Heart left ventricle (tissue), 16 donors: ENCODE measurements around the gene NR5A2. TPM values are rescaled to one million over a fixed set of nuclear protein-coding genes. Genes with fewer than 3 reads are reported as not detected.

ENCODE experiments used
- ATAC-seq, 4 donors: fragments of 200-7000 bp; cut with Tn5 transposase; one replicate each; pipeline ENCODE4 v1.9.1; 2020 to 2022; ENCODE audit warnings: moderate library complexity in 4 of 4, mild to moderate bottlenecking in 3 of 4, moderate number of reproducible peaks in 1 of 4
- DNase-seq, 5 donors: peaks; one replicate each; pipeline ENCODE4 v3.0.0-alpha.2; 2020
- H3K27ac ChIP-seq, 12 donors: fragments of 200-600 bp; sonication (generic) in 4 of 12; one replicate each; pipeline versions ENCODE4 v1.5.0 to v1.8.0; 2016 to 2022; ENCODE audit warnings: mild to moderate bottlenecking in 2 of 12
- H3K27me3 ChIP-seq, 9 donors: fragments of 200-600 bp; sonication (generic) in 2 of 9; one replicate each; pipeline versions ENCODE4 v1.5.1 to v1.8.0; 2016 to 2022; ENCODE audit warnings: mild to moderate bottlenecking in 3 of 9
- H3K36me3 ChIP-seq, 9 donors: fragments of 200-600 bp; sonication (generic) in 2 of 9; one replicate each; pipeline versions ENCODE4 v1.5.0 to v1.8.0; 2018 to 2022; ENCODE audit warnings: mild to moderate bottlenecking in 2 of 9
- H3K4me1 ChIP-seq, 12 donors: fragments of 200-600 bp; sonication (generic) in 4 of 12; one replicate each; pipeline versions ENCODE4 v1.5.0 to v1.8.0; 2016 to 2022; ENCODE audit warnings: mild to moderate bottlenecking in 3 of 12
- H3K4me3 ChIP-seq, 12 donors: fragments of 200-600 bp; sonication (generic) in 4 of 12; one replicate each; pipeline versions ENCODE4 v1.5.0 to v1.8.0; 2017 to 2022; ENCODE audit warnings: mild to moderate bottlenecking in 9 of 12, moderate library complexity in 4 of 12
- H3K9me3 ChIP-seq, 12 donors: fragments of 200-600 bp; sonication (generic) in 4 of 12; one replicate each; pipeline versions ENCODE4 v1.5.0 to v1.8.0; 2016 to 2022; ENCODE audit warnings: mild to moderate bottlenecking in 1 of 12
- CTCF ChIP-seq, 12 donors: fragments of 200-600 bp; sonication (generic) in 4 of 12; IDR thresholded peaks; one replicate each; pipeline versions ENCODE4 v1.5.0 to v1.8.0; 2018 to 2022; ENCODE audit warnings: antibody characterized with exemption in 12 of 12, mild to moderate bottlenecking in 5 of 12
- POLR2A ChIP-seq, 2 donors: fragments of 450-650 bp; IDR thresholded peaks; one replicate each; pipeline ENCODE4 v1.6.1; 2017; ENCODE audit warnings: antibody characterized with exemption in 2 of 2, mild to moderate bottlenecking in 2 of 2, moderate library complexity in 2 of 2
- WGBS, 4 donors: extraction: QIAGEN DNeasy Blood & Tissue Kit in 2 of 4; methylation state at CpG; one replicate each; pipeline versions ENCODE4 v1.1.5 to v1.1.7; 2013 to 2018; 5-methylcytosine and 5-hydroxymethylcytosine counted together
- intact Hi-C, 10 donors: fragments of 100-400 bp; cut with DNase I; formaldehyde crosslinking; loops; one replicate each; pipeline versions ENCODE4 v1.11.1 to v1.14.2; 2022
- polyA plus RNA-seq, 2 donors: library from polyadenylated mRNA; stranded (reverse); fragments of 200-250 nt; gene quantifications; one replicate each; pipeline ENCODE4 v1.2.3, GENCODE V29; 2013
- total RNA-seq, 9 donors: library from RNA; depleted of rRNA in 2 of 9; stranded (reverse); fragments of >200 nt in 2 of 9; fragmentation: NEBNext Ultra II Directional in 3 of 9; extraction: Animal tissue kit (Norgen Biotek cat#: 25700) in 3 of 9; gene quantifications; one replicate each; pipeline versions ENCODE4 v1.1.0 to v1.2.4, GENCODE V29; 2016 to 2023
- donor health status: ischemic (EF 13 %, LVEDD 7.1; RV severe dilation, severe dysfunction).
- donor health status: healthy with polysubstance abuse.
- donor health status: DM: no; HTN: yes; CAD: no.
- donor health status: DM: no; HTN: no; CAD: no.
- donor health status: ischemic (EF 25% LVEDD 6.9; RV normal size, moderate dysfunction).
- donor health status: ischemic (EF 25% LVEDD 5.7; RV mildly dilated, moderate dysfunction).
- donor health status: healthy.
- donor health status: DM: yes; HTN: yes; CAD: no.
- donor health status: ischemic (EF 35%, LVEDD 5.7; RV mildly dilated, moderate dysfunction).
- donor health status: nonischemic (EF 11% LVEDD 7.7; RV severe dilation, severe dysfunction).
- donor health status: DM: yes; HTN: yes; CAD: no.
- donor health status: PGD.
- donor health status: ischemic (EF 29% LVEDD 5.4; RV normal size, mild dysfunction).
- donor health status: nonischemic (EF 23%, LVEDD 6.1; RV moderate dilation, normal function).

Gene NR5A2
- total and polyA plus RNA-seq, 11 donors: 0.30 to 2.7 (median 1.0) TPM

- no peak for TF ChIP-seq POLR2A (IDR thresholded peaks at IDR 0.05)
- no peak for TF ChIP-seq CTCF (IDR thresholded peaks at IDR 0.05)
- Histone ChIP-seq H3K9me3 (no peaks in the 10 kb centered on the region), H3K36me3 (no peaks in the 10 kb centered on the region), H3K4me3 (no peak overlapping the region), H3K27ac (no peak overlapping the region), H3K4me1 (peaks cover 0 to 8% (median 0%) of the 10 kb centered on the region in 12 donors), H3K27me3 (peaks cover 0 to 2% (median 0%) of the 10 kb centered on the region in 9 donors)
- ATAC-seq: no peak
- WGBS, 4 donors: 88 to 91% (median 89%) methylated on average over 5 of the region's 5 CpGs
- intact Hi-C loops: no loop called here
- DNase-seq: no peak
Observed at GRCh38 chr1:200165493-200166220, 138.1 kb downstream of the NR5A2 start.

- Histone ChIP-seq H3K9me3 (no peaks in the 10 kb centered on the region), H3K27me3 (peaks cover 0 to 2% (median 0%) of the 10 kb centered on the region in 9 donors), H3K4me1 (peaks cover 0 to 8% (median 0%) of the 10 kb centered on the region in 12 donors), H3K4me3 (no peak overlapping the region), H3K36me3 (no peaks in the 10 kb centered on the region), H3K27ac (no peak overlapping the region)
- intact Hi-C loops: no loop called here
- DNase-seq (no peak), ATAC-seq (no peak)
- TF ChIP-seq POLR2A (IDR thresholded peaks at IDR 0.05): no peak
- TF ChIP-seq CTCF (IDR thresholded peaks at IDR 0.05): no peak
- 59 to 73% (median 68%) methylated on average over 4 of the region's 4 CpGs for WGBS, 4 donors
Observed at GRCh38 chr1:200166411-200166810, 138.9 kb downstream of the NR5A2 start.

- no peak overlapping the region for H3K4me3 ChIP-seq
- H3K27ac ChIP-seq: no peak overlapping the region
- ATAC-seq (no peak), DNase-seq (no peak)
- TF ChIP-seq CTCF (IDR thresholded peaks at IDR 0.05) (no peak), POLR2A (IDR thresholded peaks at IDR 0.05) (no peak)
- no peaks in the 10 kb centered on the region for H3K36me3 ChIP-seq
- H3K9me3 ChIP-seq: no peaks in the 10 kb centered on the region
- H3K27me3 ChIP-seq: peaks cover 0 to 2% (median 0%) of the 10 kb centered on the region in 9 donors
- H3K4me1 ChIP-seq: peaks cover 0 to 8% (median 0%) of the 10 kb centered on the region in 12 donors
- intact Hi-C loops: no loop called here
- WGBS, 4 donors: 73 to 83% (median 79%) methylated on average over 7 of the region's 7 CpGs
Observed at GRCh38 chr1:200168926-200169325, 141.4 kb downstream of the NR5A2 start.

- 77 to 81% (median 81%) methylated on average over 4 of the region's 4 CpGs for WGBS, 4 donors
- DNase-seq (no peak), ATAC-seq (no peak)
- peaks cover 0 to 2% (median 0%) of the 10 kb centered on the region in 9 donors for H3K27me3 ChIP-seq
- TF ChIP-seq CTCF (IDR thresholded peaks at IDR 0.05) (no peak), POLR2A (IDR thresholded peaks at IDR 0.05) (no peak)
- no peaks in the 10 kb centered on the region for H3K36me3 ChIP-seq
- no peaks in the 10 kb centered on the region for H3K4me1 ChIP-seq
- H3K4me3 ChIP-seq: no peak overlapping the region
- no peak overlapping the region for H3K27ac ChIP-seq
- H3K9me3 ChIP-seq: no peaks in the 10 kb centered on the region
- intact Hi-C loops: no loop called here
Observed at GRCh38 chr1:200172311-200172710, 144.8 kb downstream of the NR5A2 start.
